Astrocyte (in vitro differentiated cells and primary cell): ENCODE results near the gene LAYN.

Experiments
- EZH2 ChIP-seq: IDR thresholded peaks from 2 replicates; pipeline ENCODE4 v1.6.1; 2012; ENCODE audit warnings: mild to moderate bottlenecking, low read length, inconsistent platforms; ENCODE audit not compliant: insufficient read depth
- TF ChIP-seq, protein P1 (sequence below): IDR thresholded peaks from 2 replicates; pipeline ENCODE4 v1.5.1; 2011; ENCODE audit warnings: low read depth, mild to moderate bottlenecking, inconsistent platforms, low read length, moderate library complexity; ENCODE audit not compliant: insufficient read depth

DNA sequence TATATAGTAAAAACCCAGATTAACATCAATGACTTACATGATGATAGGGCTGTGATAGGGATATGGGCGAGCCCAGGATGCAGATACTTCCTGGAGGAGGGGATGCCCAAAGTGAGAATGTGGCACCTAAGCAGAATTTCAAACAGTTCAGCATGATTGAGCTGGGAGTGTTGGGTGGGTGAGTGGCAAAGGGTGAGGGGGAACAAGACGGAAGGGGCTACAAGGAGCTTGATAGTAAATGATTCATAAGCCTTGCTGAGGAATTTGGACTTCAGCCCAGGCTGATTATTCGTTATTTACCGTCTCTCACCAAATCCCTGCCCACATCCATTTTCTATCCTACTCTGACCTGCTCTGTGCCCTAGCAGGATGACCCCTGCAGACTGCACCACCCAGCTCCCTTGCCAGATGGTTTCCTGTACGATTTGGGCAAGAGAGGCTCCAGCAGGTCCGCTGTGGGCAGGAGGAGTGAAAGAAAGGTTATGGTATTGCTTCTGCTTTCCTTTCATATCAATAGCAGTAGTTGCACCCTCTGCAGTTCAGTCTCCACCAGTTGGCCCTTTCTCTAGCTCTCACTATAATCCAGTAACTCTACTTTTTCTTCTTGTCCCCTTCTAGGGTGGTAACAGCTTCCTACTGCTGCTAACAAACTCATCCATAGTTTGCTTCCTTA is 31.4 kb downstream of the LAYN start:
- TF ChIP-seq, protein P1, sequence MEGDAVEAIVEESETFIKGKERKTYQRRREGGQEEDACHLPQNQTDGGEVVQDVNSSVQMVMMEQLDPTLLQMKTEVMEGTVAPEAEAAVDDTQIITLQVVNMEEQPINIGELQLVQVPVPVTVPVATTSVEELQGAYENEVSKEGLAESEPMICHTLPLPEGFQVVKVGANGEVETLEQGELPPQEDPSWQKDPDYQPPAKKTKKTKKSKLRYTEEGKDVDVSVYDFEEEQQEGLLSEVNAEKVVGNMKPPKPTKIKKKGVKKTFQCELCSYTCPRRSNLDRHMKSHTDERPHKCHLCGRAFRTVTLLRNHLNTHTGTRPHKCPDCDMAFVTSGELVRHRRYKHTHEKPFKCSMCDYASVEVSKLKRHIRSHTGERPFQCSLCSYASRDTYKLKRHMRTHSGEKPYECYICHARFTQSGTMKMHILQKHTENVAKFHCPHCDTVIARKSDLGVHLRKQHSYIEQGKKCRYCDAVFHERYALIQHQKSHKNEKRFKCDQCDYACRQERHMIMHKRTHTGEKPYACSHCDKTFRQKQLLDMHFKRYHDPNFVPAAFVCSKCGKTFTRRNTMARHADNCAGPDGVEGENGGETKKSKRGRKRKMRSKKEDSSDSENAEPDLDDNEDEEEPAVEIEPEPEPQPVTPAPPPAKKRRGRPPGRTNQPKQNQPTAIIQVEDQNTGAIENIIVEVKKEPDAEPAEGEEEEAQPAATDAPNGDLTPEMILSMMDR = no peak
- TF ChIP-seq EZH2 = no peak
